Amygdala (tissue), 56 donors: Measurements from ENCODE around the gene CLOCK.

Experiments used
- DNase-seq, 56 donors: peaks; one replicate each; lab custom pipeline; 2025; lab: John Stamatoyannopoulos, UW

The CLOCK gene

GRCh38 chr4:55386840-55387239 is 159.9 kb downstream of the CLOCK start:
- DNase-seq: no peak

GRCh38 chr4:55386073-55386472 is 160.6 kb downstream of the CLOCK start:
- no peak for DNase-seq

GRCh38 chr4:55385201-55385649 is 161.5 kb downstream of the CLOCK start:
- DNase-seq: no peak

- DNase-seq: no peak
Measured at GRCh38 chr4:55382488-55383003, 164.2 kb downstream of the CLOCK start.

GRCh38 chr4:55381502-55381901 is 165.2 kb downstream of the CLOCK start:
- DNase-seq: no peak

GRCh38 chr4:55380576-55380975 is 166.1 kb downstream of the CLOCK start:
- DNase-seq: no peak

GRCh38 chr4:55378617-55379467 is 167.9 kb downstream of the CLOCK start:
- DNase-seq: no peak
